IPS DF 4.7 (cell line): ENCODE data around the gene WIPF3.
"Not testable (repeated sequence)": the region's sequence is repeated elsewhere in the genome, so short reads cannot be mapped to it uniquely, and the experiment has no call there.

ENCODE experiments used
- DNase-seq: peaks from one replicate; pipeline ENCODE4 v3.0.0-alpha.2; 2013; ENCODE audit warnings: low spot score; ENCODE audit errors: extremely low read depth

Gene WIPF3

GRCh38 chr7:29878081-29878688 is 71.9 kb downstream of the WIPF3 start:
- no peak for DNase-seq

GRCh38 chr7:29879609-29880008 is 73.3 kb downstream of the WIPF3 start:
- no peak for DNase-seq

- no peak for DNase-seq
These were observed 75.4 kb downstream of the WIPF3 start for GRCh38 chr7:29881724-29882123.

GRCh38 chr7:29882481-29882880 is 76.2 kb downstream of the WIPF3 start:
- DNase-seq = no peak

- DNase-seq = no peak
These were observed 77.4 kb downstream of the WIPF3 start for GRCh38 chr7:29883462-29884398.

GRCh38 chr7:29884399-29885272 is 78.3 kb downstream of the WIPF3 start:
- DNase-seq = no peak

- DNase-seq = no peak
These were observed 79.3 kb downstream of the WIPF3 start for GRCh38 chr7:29885626-29886025.

GRCh38 chr7:29886827-29887226 is 80.5 kb downstream of the WIPF3 start:
- no peak for DNase-seq

GRCh38 chr7:29888006-29888405 is 81.7 kb downstream of the WIPF3 start:
- no peak for DNase-seq

- DNase-seq = no peak
These were observed 83.0 kb downstream of the WIPF3 start for GRCh38 chr7:29889288-29889687.

GRCh38 chr7:29890251-29890650 is 83.9 kb downstream of the WIPF3 start:
- no peak for DNase-seq

- DNase-seq = not testable (repeated sequence)
These were observed 84.5 kb downstream of the WIPF3 start for GRCh38 chr7:29890786-29891185.

- DNase-seq = no peak
These were observed 85.5 kb downstream of the WIPF3 start for GRCh38 chr7:29891766-29892165.

GRCh38 chr7:29892231-29892630 is 85.9 kb downstream of the WIPF3 start:
- DNase-seq = no peak

GRCh38 chr7:29893351-29893965 is 87.2 kb downstream of the WIPF3 start:
- DNase-seq = no peak

GRCh38 chr7:29894256-29894655 is 87.9 kb downstream of the WIPF3 start:
- DNase-seq = no peak

- no peak for DNase-seq
These were observed 89.3 kb downstream of the WIPF3 start for GRCh38 chr7:29895559-29895958.

GRCh38 chr7:29896685-29897411 is 90.5 kb downstream of the WIPF3 start:
- DNase-seq = no peak

GRCh38 chr7:29898301-29898700 is 92.0 kb downstream of the WIPF3 start:
- no peak for DNase-seq

GRCh38 chr7:29900745-29901144 is 94.4 kb downstream of the WIPF3 start:
- DNase-seq = no peak
